OCI-LY3 (cell line): Measurements from ENCODE around the gene KDM7A.

ENCODE experiments used
- CTCF ChIP-seq: fragments of 200-600, 300-600 bp; sonication (generic); IDR thresholded peaks from 2 replicates; pipeline ENCODE4 v1.5.1; 2014; ENCODE audit warnings: antibody characterized with exemption, low read length, low read depth
- EZH2phosphoT487 ChIP-seq: fragments of 200-600 bp; shearing (Covaris generic); IDR thresholded peaks from 2 replicates; pipeline ENCODE4 v1.6.1; 2018; ENCODE audit warnings: antibody characterized with exemption, mixed run types, low read depth

- no peak for TF ChIP-seq CTCF
- TF ChIP-seq EZH2phosphoT487 = no peak
Measured at GRCh38 chr7:140225562-140226249, 48.9 kb upstream of the KDM7A start.
